SK-N-SH (cell line): ENCODE results near the gene CHRM1. TPM values are rescaled to one million over a fixed set of nuclear protein-coding genes. Genes with fewer than 3 reads are reported as not detected.
"Not testable (repeated sequence)": the region's sequence is repeated elsewhere in the genome, so short reads cannot be mapped to it uniquely, and the experiment has no call there.

Source experiments
- CTCF ChIA-PET: fragments of 300-600, 350-600 bp; formaldehyde crosslinking; extraction: SDS; loops from one replicate; lab custom pipeline; 2021; lab: Yijun Ruan, JAX
- POLR2A ChIA-PET: fragments of 350-600 bp; sonication (Branson Sonifier 250); formaldehyde crosslinking; extraction: SDS; loops from one replicate; lab custom pipeline; 2020; ENCODE audit warnings: antibody characterized with exemption, inconsistent platforms; lab: Yijun Ruan, JAX
- DNase-seq: peaks from one replicate; pipeline ENCODE4 v3.0.0; 2012
- H2AFZ ChIP-seq: fragments of 200-600 bp; sonication (generic); 2 replicates; pipeline ENCODE4 v1.8.1; 2016; ENCODE audit warnings: antibody characterized with exemption, mild to moderate bottlenecking, low read depth
- H3F3A ChIP-seq: fragments of 200-600 bp; sonication (generic); replicated peaks from 2 replicates; pipeline ENCODE3; 2016; ENCODE audit warnings: antibody characterized with exemption, mild to moderate bottlenecking; ENCODE audit not compliant: insufficient read depth
- H3K27ac ChIP-seq, 2 experiments: fragments of 200-500 bp in 1 of 2; fragments of 200-600 bp in 1 of 2; sonication (Bioruptor generic) in 1 of 2; sonication (generic), shearing (Covaris generic) in 1 of 2; 2 replicates each; pipeline versions ENCODE4 v1.5.1 to v1.6.1; 2014 to 2016; ENCODE audit warnings: low read depth in 2 of 2, inconsistent platforms in 1 of 2, low read length in 1 of 2, mild to moderate bottlenecking in 1 of 2, mixed read lengths in 1 of 2
- H3K27me3 ChIP-seq: fragments of 200-600 bp; sonication (generic), shearing (Covaris generic); 2 replicates; pipeline ENCODE4 v1.6.1; 2016; ENCODE audit warnings: mixed run types; ENCODE audit not compliant: insufficient read depth
- H3K36me3 ChIP-seq, 2 experiments: fragments of 200-500 bp in 1 of 2; fragments of 200-600 bp in 1 of 2; sonication (Bioruptor generic) in 1 of 2; sonication (generic) in 1 of 2; replicated peaks in 1 of 2; 2 replicates each; pipeline versions ENCODE3 to v1.5.1; 2014 to 2016; ENCODE audit warnings: low read length in 1 of 2, mild to moderate bottlenecking in 1 of 2; ENCODE audit not compliant: insufficient read depth in 2 of 2, control insufficient read depth in 1 of 2
- H3K4me1 ChIP-seq, 2 experiments: fragments of 200-500 bp in 1 of 2; fragments of 200-600 bp in 1 of 2; sonication (Bioruptor generic) in 1 of 2; sonication (generic), shearing (Covaris generic) in 1 of 2; 2 replicates each; pipeline versions ENCODE4 v1.5.1 to v1.6.1; 2014 to 2016; ENCODE audit warnings: low read depth in 1 of 2, low read length in 1 of 2, mixed run types in 1 of 2; ENCODE audit not compliant: insufficient read depth in 2 of 2, control insufficient read depth in 1 of 2
- H3K4me2 ChIP-seq: fragments of 200-600 bp; sonication (generic), shearing (Covaris generic); 2 replicates; pipeline ENCODE4 v1.6.1; 2017; ENCODE audit warnings: mixed run types
- H3K4me3 ChIP-seq, 2 experiments: fragments of 200-500 bp in 1 of 2; fragments of 200-600 bp in 1 of 2; sonication (Bioruptor generic) in 1 of 2; sonication (generic), shearing (Covaris generic) in 1 of 2; 2 replicates each; pipeline versions ENCODE4 v1.5.1 to v1.8.1; 2014 to 2016; ENCODE audit warnings: low read depth in 2 of 2, inconsistent platforms in 1 of 2, low read length in 1 of 2, mild to moderate bottlenecking in 1 of 2, mixed read lengths in 1 of 2, moderate library complexity in 1 of 2
- H3K79me2 ChIP-seq: fragments of 200-600 bp; sonication (generic); 2 replicates; pipeline ENCODE4 v1.8.1; 2017; ENCODE audit warnings: mild to moderate bottlenecking; ENCODE audit not compliant: insufficient read depth
- H3K9ac ChIP-seq: fragments of 200-600 bp; sonication (generic); 2 replicates; pipeline ENCODE4 v1.6.1; 2017; ENCODE audit warnings: mixed run types
- H3K9me2 ChIP-seq: fragments of 200-600 bp; sonication (generic); 2 replicates; pipeline ENCODE4 v1.6.1; 2017; ENCODE audit warnings: mixed run types
- H3K9me3 ChIP-seq: fragments of 200-600 bp; sonication (generic); 2 replicates; pipeline ENCODE4 v1.6.1; 2017; ENCODE audit warnings: mixed run types, mild to moderate bottlenecking, moderate library complexity
- H4K20me1 ChIP-seq: fragments of 200-600 bp; sonication (generic); 2 replicates; pipeline ENCODE4 v1.6.1; 2017; ENCODE audit warnings: mild to moderate bottlenecking, mixed run types; ENCODE audit not compliant: insufficient read depth
- CHD2 ChIP-seq: fragments of 150-350 bp; IDR thresholded peaks from 2 replicates; pipeline ENCODE4 v1.6.1; 2018; ENCODE audit warnings: low read length; ENCODE audit not compliant: partially characterized antibody
- EP300 ChIP-seq, 2 experiments: IDR thresholded peaks; 2 replicates each; pipeline versions ENCODE4 v1.4.0 to v1.6.1; 2012; ENCODE audit warnings: borderline replicate concordance in 1 of 2, low read depth in 1 of 2, low read length in 1 of 2
- EZH2phosphoT487 ChIP-seq: fragments of 200-600 bp; sonication (generic); IDR thresholded peaks from 2 replicates; pipeline ENCODE4 v1.6.1; 2017; ENCODE audit warnings: low read depth, mixed run types, mild to moderate bottlenecking, antibody characterized with exemption, moderate library complexity, borderline replicate concordance
- FOXJ3 ChIP-seq: sonication (generic); formaldehyde crosslinking; IDR thresholded peaks from 2 replicates; pipeline ENCODE4 v1.5.1; 2020; ENCODE audit warnings: mild to moderate bottlenecking, missing genetic modification reagents
- FOXM1 ChIP-seq: IDR thresholded peaks from 2 replicates; pipeline ENCODE4 v1.4.0; 2012; ENCODE audit warnings: low read depth, mild to moderate bottlenecking
- JUND ChIP-seq: IDR thresholded peaks from 2 replicates; pipeline ENCODE4 v1.4.0; 2012
- MEF2A ChIP-seq: IDR thresholded peaks from 2 replicates; pipeline ENCODE4 v1.4.0; 2012; ENCODE audit warnings: low read depth, borderline replicate concordance
- SMC3 ChIP-seq: IDR thresholded peaks from 2 replicates; pipeline ENCODE4 v1.6.1; 2012; ENCODE audit warnings: low read depth, low read length, improper control_type of control experiment
- TCF12 ChIP-seq: IDR thresholded peaks from 2 replicates; pipeline ENCODE4 v1.4.0; 2012
- TEAD4 ChIP-seq: IDR thresholded peaks from 2 replicates; pipeline ENCODE4 v1.4.0; 2012; ENCODE audit warnings: mild to moderate bottlenecking, borderline replicate concordance; ENCODE audit not compliant: insufficient read depth
- USF1 ChIP-seq: IDR thresholded peaks from 2 replicates; pipeline ENCODE4 v1.4.0; 2012; ENCODE audit warnings: low read depth, borderline replicate concordance
- YY1 ChIP-seq: IDR thresholded peaks from 2 replicates; pipeline ENCODE4 v1.4.0; 2012; ENCODE audit warnings: low read depth, mild to moderate bottlenecking
- ZBTB33 ChIP-seq: IDR thresholded peaks from 2 replicates; pipeline ENCODE4 v1.4.0; 2012; ENCODE audit warnings: low read depth, borderline replicate concordance
- WGBS: methylation state at CpG from one replicate; pipeline ENCODE4 v1.1.6; 2017; ENCODE audit warnings: low lambda C conversion rate; 5-methylcytosine and 5-hydroxymethylcytosine counted together
- polyA plus RNA-seq, 3 experiments: library from polyadenylated mRNA; depleted of rRNA; stranded (reverse); fragments of >200 nt; gene quantifications; 2 replicates each; pipeline ENCODE4 v1.2.3, GENCODE V29; 2012

CHRM1 gene
- polyA plus RNA-seq, 1 of the 3 experiments (the other 2 are of a cell fraction) = not detected

- TF ChIP-seq USF1 = peak; percentile 23; the same call in 1 of the 2 replicates
- TF ChIP-seq TEAD4 = no peak
- CTCF ChIA-PET = interaction anchor here (1.2 to 1.3 kb wide), 2 partner anchors 21 to 69 kb away, joined by 4 read pairs; no protein-coding TSS in a partner anchor
- 41% methylated on average over 5 of the region's 5 CpGs for WGBS
These were observed 33.3 kb upstream of the CHRM1 start for GRCh38 chr11:62954478-62954877.

GRCh38 chr11:62953811-62954210 lies 32.6 kb upstream of the CHRM1 start:
- H3K9me2 ChIP-seq = no peaks in the 10 kb centered on the region
- H3K9me3 ChIP-seq = no peaks in the 10 kb centered on the region
- H3K9ac ChIP-seq = no peak overlapping the region
- no peak for DNase-seq
- ChIA-PET POLR2A (no interaction called here), CTCF (no interaction called here)
- no peaks in the 10 kb centered on the region for H4K20me1 ChIP-seq
- no peaks in the 10 kb centered on the region for H3F3A ChIP-seq
- WGBS = 52% methylated on average over 4 of the region's 4 CpGs
- no peaks in the 10 kb centered on the region for H3K79me2 ChIP-seq
- no peak overlapping the region for H3K4me2 ChIP-seq
- no peaks in the 10 kb centered on the region; a peak in 1 of 4 replicates for H3K4me1 ChIP-seq
- no peaks in the 10 kb centered on the region for H3K36me3 ChIP-seq
- no peak overlapping the region for H3K4me3 ChIP-seq
- no peaks in the 10 kb centered on the region for H3K27me3 ChIP-seq
- no peak overlapping the region for H2AFZ ChIP-seq
- no peak overlapping the region for H3K27ac ChIP-seq
- TF ChIP-seq FOXJ3 (CRISPR knock-in tag) = no peak
- TF ChIP-seq MEF2A = no peak
- no peak for TF ChIP-seq EP300 (IDR thresholded peaks at IDR 0.05; ENCODE audit: borderline replicate concordance in 1 of 2, low read depth in 1 of 2, low read length in 1 of 2)
- no peak for TF ChIP-seq USF1
- TF ChIP-seq EZH2phosphoT487 = no peak
- no peak for TF ChIP-seq FOXM1
- TF ChIP-seq JUND = no peak

More at GRCh38 chr11:62954478-62954877, 33.3 kb upstream of the CHRM1 start:
- H3K9ac ChIP-seq = no peak overlapping the region
- POLR2A ChIA-PET = no interaction called here
- no peaks in the 10 kb centered on the region for H3K9me3 ChIP-seq
- no peaks in the 10 kb centered on the region for H3K9me2 ChIP-seq
- no peaks in the 10 kb centered on the region for H3F3A ChIP-seq
- no peaks in the 10 kb centered on the region for H3K36me3 ChIP-seq
- no peaks in the 10 kb centered on the region; a peak in 1 of 4 replicates for H3K4me1 ChIP-seq
- DNase-seq = no peak
- no peak overlapping the region for H3K27ac ChIP-seq
- no peaks in the 10 kb centered on the region for H3K79me2 ChIP-seq
- no peaks in the 10 kb centered on the region for H3K27me3 ChIP-seq
- H4K20me1 ChIP-seq = no peaks in the 10 kb centered on the region
- H2AFZ ChIP-seq = no peak overlapping the region
- no peak overlapping the region for H3K4me2 ChIP-seq
- H3K4me3 ChIP-seq = no peak overlapping the region

GRCh38 chr11:62948765-62949320 lies 27.7 kb upstream of the CHRM1 start:
- Histone ChIP-seq H3K4me1 (no peaks in the 10 kb centered on the region), H2AFZ (no peak overlapping the region), H3K9me3 (no peaks in the 10 kb centered on the region), H3K36me3 (no peaks in the 10 kb centered on the region), H3K9me2 (no peaks in the 10 kb centered on the region), H3K4me2 (no peak overlapping the region), H3K9ac (no peak overlapping the region), H3K79me2 (no peaks in the 10 kb centered on the region), H3F3A (no peaks in the 10 kb centered on the region), H3K27me3 (no peaks in the 10 kb centered on the region), H3K4me3 (no peak overlapping the region), H4K20me1 (no peaks in the 10 kb centered on the region), H3K27ac (no peak overlapping the region)
- POLR2A ChIA-PET = no interaction called here
- TF ChIP-seq ZBTB33 (no peak), TCF12 (no peak), CHD2 (no peak), SMC3 (no peak), YY1 (no peak), TEAD4 (no peak), MEF2A (no peak)
- CTCF ChIA-PET = interaction anchor here (0.8 to 1.8 kb wide), 3 partner anchors 16 to 87 kb away, joined by 4 to 5 read pairs (median 4); no protein-coding TSS in a partner anchor
- 43% methylated on average over 7 of the region's 7 CpGs for WGBS
- no peak for DNase-seq

- POLR2A ChIA-PET, H3K79me2 ChIP-seq, H3K9me2 ChIP-seq, H2AFZ ChIP-seq, H3K27ac ChIP-seq, H3K9me3 ChIP-seq, H3K4me2 ChIP-seq, H3K9ac ChIP-seq, H3F3A ChIP-seq, DNase-seq, H3K36me3 ChIP-seq, H4K20me1 ChIP-seq, H3K4me3 ChIP-seq, H3K27me3 ChIP-seq, CTCF ChIA-PET, H3K4me1 ChIP-seq: not testable (repeated sequence)
- 77% methylated on average over 10 of the region's 10 CpGs for WGBS
These were observed 24.4 kb upstream of the CHRM1 start for GRCh38 chr11:62945538-62945937.
